PFSK-1 (cell line): Measurements from ENCODE around the gene NEK11.

Experiments
- FOXP2 ChIP-seq: optimal IDR thresholded peaks from 2 replicates; pipeline ENCODE3; 2011; ENCODE audit warnings: borderline replicate concordance, control low read depth, inconsistent platforms; ENCODE audit not compliant: insufficient read depth; ENCODE audit errors: extremely low read length, extremely low read depth
- POLR2AphosphoS5 ChIP-seq: IDR thresholded peaks from 2 replicates; pipeline ENCODE4 v1.6.1; 2012; ENCODE audit warnings: low read depth, mild to moderate bottlenecking, control low read depth, low read length, moderate library complexity
- SIN3A ChIP-seq: IDR thresholded peaks from 2 replicates; pipeline ENCODE4 v1.6.1; 2012; ENCODE audit warnings: mild to moderate bottlenecking, low read length, moderate library complexity, borderline replicate concordance; ENCODE audit not compliant: insufficient read depth
- TAF1 ChIP-seq: IDR thresholded peaks from 2 replicates; pipeline ENCODE4 v1.6.1; 2012; ENCODE audit warnings: low read length, control low read depth, borderline replicate concordance; ENCODE audit not compliant: insufficient read depth
- TF ChIP-seq, protein P1 (sequence below), 2 experiments: IDR thresholded peaks; 2 replicates each; pipeline versions ENCODE4 v1.6.1 to v1.8.0; 2011 to 2012; ENCODE audit warnings: low read depth in 2 of 2, low read length in 2 of 2, control low read depth in 1 of 2, inconsistent platforms in 1 of 2, mild to moderate bottlenecking in 1 of 2, moderate library complexity in 1 of 2; ENCODE audit not compliant: insufficient read depth in 1 of 2

NEK11 gene

DNA sequence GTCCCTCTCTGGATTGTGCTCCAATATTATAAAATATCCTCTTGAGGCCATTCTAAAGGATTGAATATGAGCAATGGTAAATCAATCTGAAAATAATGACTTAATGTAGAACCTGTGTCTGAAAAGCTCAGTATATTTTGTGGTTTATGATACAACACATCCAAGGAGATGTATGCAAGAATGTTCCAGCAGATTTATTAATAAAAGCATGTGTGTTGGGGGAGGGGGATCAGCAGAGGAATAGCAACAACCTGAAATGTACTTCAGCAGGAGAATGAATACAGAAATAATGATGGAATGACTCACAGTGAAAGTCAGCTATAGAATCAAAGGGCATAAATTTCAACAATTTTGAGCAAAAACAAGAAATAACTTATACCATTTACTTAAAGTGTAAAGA is 298.2 kb downstream of the NEK11 start:
- no peak for TF ChIP-seq TAF1
- TF ChIP-seq FOXP2, result no peak
- no peak for TF ChIP-seq POLR2AphosphoS5
- no peak for TF ChIP-seq SIN3A
- TF ChIP-seq, protein P1, sequence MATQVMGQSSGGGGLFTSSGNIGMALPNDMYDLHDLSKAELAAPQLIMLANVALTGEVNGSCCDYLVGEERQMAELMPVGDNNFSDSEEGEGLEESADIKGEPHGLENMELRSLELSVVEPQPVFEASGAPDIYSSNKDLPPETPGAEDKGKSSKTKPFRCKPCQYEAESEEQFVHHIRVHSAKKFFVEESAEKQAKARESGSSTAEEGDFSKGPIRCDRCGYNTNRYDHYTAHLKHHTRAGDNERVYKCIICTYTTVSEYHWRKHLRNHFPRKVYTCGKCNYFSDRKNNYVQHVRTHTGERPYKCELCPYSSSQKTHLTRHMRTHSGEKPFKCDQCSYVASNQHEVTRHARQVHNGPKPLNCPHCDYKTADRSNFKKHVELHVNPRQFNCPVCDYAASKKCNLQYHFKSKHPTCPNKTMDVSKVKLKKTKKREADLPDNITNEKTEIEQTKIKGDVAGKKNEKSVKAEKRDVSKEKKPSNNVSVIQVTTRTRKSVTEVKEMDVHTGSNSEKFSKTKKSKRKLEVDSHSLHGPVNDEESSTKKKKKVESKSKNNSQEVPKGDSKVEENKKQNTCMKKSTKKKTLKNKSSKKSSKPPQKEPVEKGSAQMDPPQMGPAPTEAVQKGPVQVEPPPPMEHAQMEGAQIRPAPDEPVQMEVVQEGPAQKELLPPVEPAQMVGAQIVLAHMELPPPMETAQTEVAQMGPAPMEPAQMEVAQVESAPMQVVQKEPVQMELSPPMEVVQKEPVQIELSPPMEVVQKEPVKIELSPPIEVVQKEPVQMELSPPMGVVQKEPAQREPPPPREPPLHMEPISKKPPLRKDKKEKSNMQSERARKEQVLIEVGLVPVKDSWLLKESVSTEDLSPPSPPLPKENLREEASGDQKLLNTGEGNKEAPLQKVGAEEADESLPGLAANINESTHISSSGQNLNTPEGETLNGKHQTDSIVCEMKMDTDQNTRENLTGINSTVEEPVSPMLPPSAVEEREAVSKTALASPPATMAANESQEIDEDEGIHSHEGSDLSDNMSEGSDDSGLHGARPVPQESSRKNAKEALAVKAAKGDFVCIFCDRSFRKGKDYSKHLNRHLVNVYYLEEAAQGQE (IDR thresholded peaks at IDR 0.05; ENCODE audit: insufficient read depth in 1 of 2, low read depth in 2 of 2, low read length in 2 of 2), result no peak

DNA sequence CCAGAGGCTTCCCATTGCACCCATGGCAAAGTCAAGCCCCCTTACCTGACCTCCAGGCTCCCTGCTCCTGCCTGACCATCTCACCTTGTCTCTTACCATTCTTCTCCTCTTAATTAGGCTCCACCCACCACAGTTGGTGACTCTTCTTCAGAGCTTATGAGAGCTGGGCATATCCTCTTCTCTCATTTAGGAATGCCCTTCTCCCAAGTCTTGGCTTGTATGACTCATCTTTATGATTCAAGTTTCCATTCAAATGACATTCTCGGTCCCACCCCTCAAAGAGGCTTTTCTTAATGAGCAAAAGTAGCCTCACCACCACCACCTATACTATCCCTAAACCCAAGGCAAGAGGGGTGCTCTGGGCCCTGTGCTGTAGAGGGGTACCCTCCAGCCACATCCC is 299.6 kb downstream of the NEK11 start:
- TF ChIP-seq TAF1 (no peak), POLR2AphosphoS5 (no peak), SIN3A (no peak)
- TF ChIP-seq, protein P1 (IDR thresholded peaks at IDR 0.05; ENCODE audit: insufficient read depth in 1 of 2, low read depth in 2 of 2, low read length in 2 of 2), result no peak

DNA sequence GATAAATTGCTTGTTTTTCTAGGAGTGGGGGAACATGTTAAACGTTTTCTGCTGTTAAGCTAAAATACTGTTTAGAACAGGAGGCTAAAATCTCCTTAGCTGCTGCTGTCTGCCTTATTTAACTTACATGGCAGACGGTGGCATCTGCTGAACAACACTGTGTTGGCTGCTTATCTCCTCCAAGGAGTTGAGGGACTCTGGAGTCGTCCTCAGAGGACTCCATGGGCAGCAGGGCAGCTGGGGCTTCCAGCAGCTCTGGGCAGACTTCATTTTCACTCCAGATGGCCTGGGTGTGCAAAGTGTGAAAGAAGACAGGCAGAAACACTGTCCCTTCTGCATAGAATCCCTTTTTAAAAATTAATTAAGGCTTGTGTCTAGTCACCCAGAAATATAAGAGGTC is 302.0 kb downstream of the NEK11 start:
- no peak for TF ChIP-seq TAF1
- TF ChIP-seq SIN3A, result no peak
- no peak for TF ChIP-seq POLR2AphosphoS5
- TF ChIP-seq, protein P1 (IDR thresholded peaks at IDR 0.05; ENCODE audit: insufficient read depth in 1 of 2, low read depth in 2 of 2, low read length in 2 of 2), result no peak
- no peak for TF ChIP-seq FOXP2

DNA sequence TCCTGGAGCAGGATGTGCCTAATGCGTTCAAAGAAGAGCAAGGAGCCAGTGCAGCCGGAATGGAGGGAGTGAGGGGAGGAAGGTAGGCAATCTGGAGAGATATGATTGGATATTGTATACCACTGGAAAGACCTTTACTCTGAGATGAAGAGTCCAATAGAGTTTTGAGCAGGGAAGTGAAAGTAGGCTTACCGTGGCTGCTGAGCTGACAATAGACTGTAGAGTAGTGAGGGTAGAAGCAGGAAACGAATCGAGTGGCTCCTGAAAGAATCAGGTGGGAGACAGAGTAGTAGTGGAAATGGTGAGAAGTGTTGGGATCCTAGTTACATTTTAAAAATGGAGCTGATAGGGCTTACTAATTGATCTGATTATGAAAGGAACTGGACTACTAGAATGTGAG is 303.1 kb downstream of the NEK11 start:
- no peak for TF ChIP-seq FOXP2
- no peak for TF ChIP-seq POLR2AphosphoS5
- TF ChIP-seq TAF1, result no peak
- TF ChIP-seq SIN3A, result no peak
- TF ChIP-seq, protein P1 (IDR thresholded peaks at IDR 0.05; ENCODE audit: insufficient read depth in 1 of 2, low read depth in 2 of 2, low read length in 2 of 2), result no peak

DNA sequence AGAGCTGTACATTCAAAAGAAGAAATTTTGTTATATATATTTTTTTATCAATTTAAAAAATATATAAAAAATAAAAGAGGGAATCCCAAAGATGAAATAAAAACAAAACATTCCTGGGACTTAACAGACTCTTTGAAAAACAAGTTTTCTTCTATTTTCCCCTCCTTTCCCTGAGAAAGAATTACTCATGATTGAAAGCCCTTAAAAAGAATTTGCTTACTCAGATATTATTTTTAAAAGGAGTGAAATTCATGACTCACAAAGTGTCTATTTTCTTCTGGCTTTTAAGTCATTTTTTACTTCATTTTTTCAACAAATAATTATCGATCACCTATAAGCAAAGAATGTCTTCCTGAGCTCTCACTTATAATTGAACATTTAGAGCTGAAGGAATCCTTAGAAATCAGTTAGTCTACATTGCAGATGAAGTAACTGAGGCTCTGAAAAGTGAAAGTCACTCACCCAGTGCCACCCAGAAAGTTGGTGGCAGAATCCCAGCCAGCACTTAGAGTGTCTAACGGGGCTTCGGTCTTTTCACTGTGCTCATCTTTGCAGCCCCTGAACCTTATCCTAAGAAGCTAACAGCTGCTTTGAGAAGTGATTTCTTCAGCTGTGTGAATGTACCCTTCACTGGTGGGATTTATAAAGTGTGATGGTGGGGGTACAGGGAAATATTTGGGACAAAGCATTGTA is 312.4 kb downstream of the NEK11 start:
- TF ChIP-seq SIN3A (no peak), FOXP2 (no peak), TAF1 (no peak), POLR2AphosphoS5 (no peak)
- TF ChIP-seq, protein P1 (IDR thresholded peaks at IDR 0.05; ENCODE audit: insufficient read depth in 1 of 2, low read depth in 2 of 2, low read length in 2 of 2), result no peak
